Inferior parietal cortex (tissue), 1 donor: ENCODE data around the gene SRSF11.

ENCODE experiments used
- DNase-seq: peaks from one replicate; pipeline ENCODE4 v3.0.0-alpha.2; 2016; ENCODE audit errors: extremely low spot score

SRSF11 gene

GRCh38 chr1:70220517-70221237 is 503 bp upstream of the SRSF11 start:
- no peak for DNase-seq

- DNase-seq: no peak
These were observed 1.6 kb downstream of the SRSF11 start for GRCh38 chr1:70222716-70223235.

GRCh38 chr1:70224954-70225353 is 3.8 kb downstream of the SRSF11 start:
- no peak for DNase-seq

GRCh38 chr1:70227439-70227838 is 6.3 kb downstream of the SRSF11 start:
- DNase-seq: no peak

GRCh38 chr1:70228670-70229069 is 7.5 kb downstream of the SRSF11 start:
- DNase-seq: no peak

- DNase-seq: no peak
These were observed 10.3 kb downstream of the SRSF11 start for GRCh38 chr1:70231475-70231874.

GRCh38 chr1:70234733-70235132 is 13.6 kb downstream of the SRSF11 start:
- no peak for DNase-seq

GRCh38 chr1:70239940-70240339 is 18.8 kb downstream of the SRSF11 start:
- DNase-seq: no peak

- no peak for DNase-seq
These were observed 25.9 kb downstream of the SRSF11 start for GRCh38 chr1:70247122-70247521.

GRCh38 chr1:70247768-70248167 is 26.6 kb downstream of the SRSF11 start:
- no peak for DNase-seq

GRCh38 chr1:70248729-70249128 is 27.5 kb downstream of the SRSF11 start:
- no peak for DNase-seq

GRCh38 chr1:70256664-70257063 is 35.5 kb downstream of the SRSF11 start:
- no peak for DNase-seq

GRCh38 chr1:70264839-70265238 is 43.7 kb downstream of the SRSF11 start:
- DNase-seq: no peak

GRCh38 chr1:70265946-70266345 is 44.8 kb downstream of the SRSF11 start:
- DNase-seq: no peak

GRCh38 chr1:70277875-70278274 is 56.7 kb downstream of the SRSF11 start:
- no peak for DNase-seq

GRCh38 chr1:70278710-70279109 is 57.5 kb downstream of the SRSF11 start:
- DNase-seq: no peak

GRCh38 chr1:70284366-70284765 is 63.2 kb downstream of the SRSF11 start:
- DNase-seq: no peak

GRCh38 chr1:70286453-70286852 is 65.3 kb downstream of the SRSF11 start:
- DNase-seq: no peak

GRCh38 chr1:70288166-70288565 is 67.0 kb downstream of the SRSF11 start:
- DNase-seq: no peak

GRCh38 chr1:70290218-70290617 is 69.0 kb downstream of the SRSF11 start:
- DNase-seq: no peak

- DNase-seq: no peak
These were observed 72.1 kb downstream of the SRSF11 start for GRCh38 chr1:70293186-70293843.

GRCh38 chr1:70295749-70296148 is 74.6 kb downstream of the SRSF11 start:
- DNase-seq: no peak

GRCh38 chr1:70299472-70299871 is 78.3 kb downstream of the SRSF11 start:
- DNase-seq: no peak
